GM18511 (cell line): Measurements from ENCODE around the gene TMIGD3.
A peak's percentile ranks its signal among the peaks of the same experiment; 100 is the strongest.

Source experiments
- ATAC-seq: cut with Tn5 transposase; IDR thresholded peaks from one replicate; pipeline ENCODE4 v1.9.1; 2021; ENCODE audit warnings: mild to moderate bottlenecking, moderate library complexity; ENCODE audit not compliant: unreplicated experiment

The TMIGD3 gene

GRCh38 chr1:111448918-111449702 is 54.3 kb downstream of the TMIGD3 start, which contains the start of the genes ATP5PB and WDR77:
Gene ATP5PB (plus strand): TSS chr1:111449464. CDS start chr1:111449542, 78 bp downstream.
Gene WDR77 (minus strand): TSS chr1:111449256. CDS start chr1:111449169, 87 bp downstream.
- peak; percentile 91 for ATAC-seq

GRCh38 chr1:111448482-111448917 is 54.9 kb downstream of the TMIGD3 start:
- peak; percentile 30 for ATAC-seq

- ATAC-seq: no peak
Measured at GRCh38 chr1:111446967-111447892, 56.2 kb downstream of the TMIGD3 start.

- ATAC-seq: no peak
Measured at GRCh38 chr1:111446546-111446945, 56.9 kb downstream of the TMIGD3 start.

GRCh38 chr1:111444031-111444430 is 59.4 kb downstream of the TMIGD3 start:
- ATAC-seq: no peak

GRCh38 chr1:111442457-111442856 is 61.0 kb downstream of the TMIGD3 start:
- no peak for ATAC-seq

GRCh38 chr1:111441573-111442192 is 61.8 kb downstream of the TMIGD3 start:
- peak; percentile 51 for ATAC-seq

- ATAC-seq: no peak
Measured at GRCh38 chr1:111439461-111440351, 63.7 kb downstream of the TMIGD3 start.

- ATAC-seq: no peak
Measured at GRCh38 chr1:111436726-111437125, 66.7 kb downstream of the TMIGD3 start.
